Placental epithelial cell (primary cell): ENCODE data around the gene PCED1A. TPM values are rescaled to one million over a fixed set of nuclear protein-coding genes. Genes with fewer than 3 reads are reported as not detected.

Experiments used
- total RNA-seq: library from RNA; depleted of rRNA; stranded (reverse); fragments of >200 nt; gene quantifications from 2 replicates; pipeline ENCODE4 v1.2.3, GENCODE V29; 2012

Gene PCED1A
- 39.0 and 54.6 TPM in 2 replicates for total RNA-seq

GRCh38 chr20:2840138-2840966 is at the start of gene PCED1A, which contains the start of gene VPS16:
Gene PCED1A, minus strand, starts transcription at chr20:2840655. Its CDS starts 743 bp downstream, at chr20:2839912.
Gene VPS16, plus strand, starts transcription at chr20:2840745. Its CDS starts 30 bp downstream, at chr20:2840775.

GRCh38 chr20:2873010-2873746 is 32.7 kb upstream of the PCED1A start, which contains the start of gene PTPRA:
Gene PTPRA, plus strand, starts transcription at chr20:2873481. Its CDS starts 90,797 bp downstream, at chr20:2964278.

GRCh38 chr20:2816030-2816582 is 24.3 kb downstream of the PCED1A start, which contains the start of gene TMEM239:
Gene TMEM239, plus strand, starts transcription at chr20:2816364. Its CDS starts 191 bp downstream, at chr20:2816555.

GRCh38 chr20:2814587-2815051 is 25.8 kb downstream of the PCED1A start, which contains the start of gene C20orf141:
Gene C20orf141, plus strand, starts transcription at chr20:2814987. Its CDS starts 198 bp downstream, at chr20:2815185.

GRCh38 chr20:2800521-2801285 is 39.8 kb downstream of the PCED1A start, which contains the start of gene CPXM1:
Gene CPXM1, minus strand, starts transcription at chr20:2800627. Its CDS starts 55 bp downstream, at chr20:2800572.

Other genes starting within 250 kb of the PCED1A start
- gene NOP56, start 188.0 kb downstream of the PCED1A start, total RNA-seq = 84.9 and 108 TPM in 2 replicates
- 75.8 and 89.3 TPM in 2 replicates for gene IDH3B, start 176.4 kb downstream of the PCED1A start, total RNA-seq
- 4.4 and 13.3 TPM in 2 replicates for gene EBF4, start 147.9 kb downstream of the PCED1A start, total RNA-seq
- under 0.01 TPM in 1 of 2 replicates, not detected in the other for gene CPXM1, start 40.0 kb downstream of the PCED1A start, total RNA-seq
- not detected in 2 replicates for gene C20orf141, start 25.7 kb downstream of the PCED1A start, total RNA-seq
- gene TMEM239, start 24.3 kb downstream of the PCED1A start, total RNA-seq = not detected in 2 replicates
- 30.6 and 42.0 TPM in 2 replicates for gene VPS16, start 90 bp upstream of the PCED1A start, total RNA-seq
- 29.1 and 35.5 TPM in 2 replicates for gene PTPRA, start 32.8 kb upstream of the PCED1A start, total RNA-seq
- 0.39 TPM in 1 of 2 replicates, not detected in the other for gene GNRH2, start 203.0 kb upstream of the PCED1A start, total RNA-seq
- gene MRPS26, start 205.4 kb upstream of the PCED1A start, total RNA-seq = 21.6 and 27.7 TPM in 2 replicates
- not detected in 2 replicates for gene OXT, start 231.0 kb upstream of the PCED1A start, total RNA-seq
- not detected in 2 replicates for gene AVP, start 244.1 kb upstream of the PCED1A start, total RNA-seq